GM18951 (cell line): ENCODE results near the gene P4HA2.

Experiments
- POLR2A ChIP-seq: IDR thresholded peaks from 4 replicates; pipeline ENCODE4 v1.6.1; 2011; ENCODE audit warnings: mild to moderate bottlenecking; ENCODE audit not compliant: insufficient read length, insufficient read depth; ENCODE audit errors: extremely low read depth
- in situ Hi-C: fragments of 300-500 bp; cut with MboI; formaldehyde crosslinking; loops from one replicate; pipeline ENCODE4 v1.12.0; 2022; ENCODE audit warnings: low sequenced_read_pairs, mixed read lengths, inconsistent platforms; ENCODE audit not compliant: unreplicated experiment

The P4HA2 gene

GRCh38 chr5:132232465-132232864, 4.8 kb upstream of the P4HA2 start:
- in situ Hi-C loops: loop anchor here (25.0 kb wide), 1 partner anchor 280 kb away; no protein-coding TSS in a partner anchor
- TF ChIP-seq POLR2A: no peak

GRCh38 chr5:132230871-132231270, 3.2 kb upstream of the P4HA2 start:
- in situ Hi-C loops: loop anchor here (25.0 kb wide), 1 partner anchor 281 kb away; no protein-coding TSS in a partner anchor

DNA sequence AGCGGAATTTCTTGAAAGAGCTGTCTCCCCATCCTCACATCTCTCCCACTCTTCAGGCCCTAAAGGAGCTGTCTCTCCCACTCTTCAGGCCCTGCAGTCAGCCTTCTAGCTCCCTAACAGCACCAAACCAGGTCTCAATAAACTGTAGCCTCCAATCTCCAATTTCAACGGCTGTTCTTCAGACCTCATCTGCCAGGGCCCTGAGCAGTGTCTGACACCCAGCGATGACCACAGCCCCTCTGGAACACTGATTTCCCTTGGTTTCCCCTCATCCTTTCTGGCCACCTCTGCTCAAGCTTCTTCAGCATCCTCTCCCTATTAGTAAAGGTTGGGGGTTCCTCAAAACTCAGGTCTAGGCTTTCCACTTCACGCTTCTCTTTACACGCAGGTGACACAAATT, 1.6 kb upstream of the P4HA2 start:
- in situ Hi-C loops: loop anchor here (25.0 kb wide), 1 partner anchor 283 kb away; no protein-coding TSS in a partner anchor
- no peak for TF ChIP-seq POLR2A

More at GRCh38 chr5:132230871-132231270, 3.2 kb upstream of the P4HA2 start:
- no peak for TF ChIP-seq POLR2A

DNA sequence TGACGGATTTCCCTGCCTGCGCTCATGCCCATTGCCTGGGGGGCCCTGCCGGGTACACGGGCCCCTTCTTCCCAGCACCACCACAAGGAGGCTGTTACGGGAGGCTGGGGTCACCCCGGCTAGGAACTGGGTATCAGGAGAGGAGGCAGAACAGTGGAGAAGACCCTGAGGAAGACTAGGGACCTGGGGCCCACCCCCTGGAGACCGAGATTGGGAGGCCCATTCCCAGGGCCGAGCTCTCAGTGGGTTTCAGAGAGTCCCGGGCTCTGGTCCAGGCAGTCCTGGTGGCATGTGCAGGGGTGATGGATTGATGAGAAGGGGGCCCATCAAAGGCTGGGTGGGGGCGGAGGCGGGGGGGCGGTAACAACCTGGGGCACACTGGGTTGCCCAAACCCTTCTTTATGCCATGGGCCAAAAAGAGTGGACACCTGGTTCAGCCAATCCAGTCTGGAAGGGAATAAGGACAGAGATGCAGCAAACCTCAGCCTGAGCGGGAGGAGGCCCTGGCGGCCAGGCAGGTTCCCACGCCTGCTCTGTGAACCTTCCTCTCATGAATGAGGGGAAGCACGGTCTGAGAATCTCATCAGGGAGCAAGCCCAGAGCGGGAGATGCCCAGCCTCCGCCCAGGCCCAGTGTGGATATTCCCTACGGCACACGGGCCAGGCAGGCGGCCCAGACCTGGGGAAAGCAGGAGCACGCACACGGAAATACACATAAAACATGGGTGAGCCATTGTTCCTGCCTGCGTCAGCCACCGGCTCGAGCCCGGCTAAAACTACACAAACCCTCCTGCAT, 785 bp upstream of the P4HA2 start:
- in situ Hi-C loops: loop anchor here (25.0 kb wide), 1 partner anchor 284 kb away; no protein-coding TSS in a partner anchor
- no peak for TF ChIP-seq POLR2A

- no peak for TF ChIP-seq POLR2A
- in situ Hi-C loops: loop anchor here (25.0 kb wide), 1 partner anchor 285 kb away; no protein-coding TSS in a partner anchor
These were observed 493 bp downstream of the P4HA2 start for GRCh38 chr5:132227235-132227484.

- TF ChIP-seq POLR2A: no peak
- in situ Hi-C loops: loop anchor here (25.0 kb wide), 1 partner anchor 286 kb away; no protein-coding TSS in a partner anchor
These were observed 978 bp downstream of the P4HA2 start for GRCh38 chr5:132226516-132227234.

DNA sequence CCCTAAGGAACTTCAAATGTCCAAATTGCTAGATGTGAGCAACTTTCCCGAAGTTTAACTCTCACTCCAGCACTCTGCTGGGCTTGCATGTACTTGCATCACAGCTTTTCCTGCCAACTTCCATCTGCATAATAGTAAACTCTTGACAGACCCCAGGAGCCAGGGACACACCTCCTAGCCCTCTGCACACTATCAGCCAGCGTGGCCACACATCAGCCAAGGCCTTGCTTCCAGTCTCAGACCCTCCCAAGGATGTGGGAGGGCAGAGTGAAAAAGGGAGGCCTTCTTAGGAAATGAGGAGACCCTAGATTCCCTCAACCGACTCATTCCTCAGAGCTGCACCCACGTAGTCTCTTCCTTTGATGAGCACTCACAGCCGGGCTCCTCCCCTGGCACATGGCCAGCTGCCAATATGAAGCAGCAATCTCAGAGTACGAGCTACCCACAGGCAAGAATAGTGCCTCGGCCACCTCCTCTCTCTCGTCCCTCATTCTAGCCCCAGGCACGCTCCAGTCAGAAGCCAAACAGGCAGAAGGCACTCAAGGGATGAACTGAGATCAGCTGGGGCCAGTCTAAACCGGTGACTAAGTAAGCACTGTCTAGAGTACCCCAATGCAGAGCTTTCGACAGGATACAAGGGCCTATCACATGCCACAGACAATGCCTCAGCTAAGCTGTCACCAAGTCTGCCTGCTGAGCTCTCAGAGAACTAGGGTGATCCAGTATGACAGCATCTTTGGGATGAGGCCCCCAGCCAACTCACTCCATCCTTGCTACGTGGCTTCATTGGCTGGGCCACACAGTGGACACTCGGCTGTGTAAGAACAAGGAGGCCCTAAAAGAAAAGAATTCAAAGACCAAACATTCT, 2.3 kb downstream of the P4HA2 start:
- TF ChIP-seq POLR2A: no peak
- in situ Hi-C loops: loop anchor here (25.0 kb wide), 1 partner anchor 287 kb away; no protein-coding TSS in a partner anchor

- no peak for TF ChIP-seq POLR2A
- in situ Hi-C loops: loop anchor here (25.0 kb wide), 1 partner anchor 288 kb away; no protein-coding TSS in a partner anchor
These were observed 2.9 kb downstream of the P4HA2 start for GRCh38 chr5:132224716-132225115.

- no peak for TF ChIP-seq POLR2A
- in situ Hi-C loops: no loop called here
These were observed 3.8 kb downstream of the P4HA2 start for GRCh38 chr5:132223861-132224260.

- TF ChIP-seq POLR2A: no peak
- in situ Hi-C loops: no loop called here
These were observed 5.0 kb downstream of the P4HA2 start for GRCh38 chr5:132222649-132223038.

- TF ChIP-seq POLR2A: no peak
- in situ Hi-C loops: no loop called here
These were observed 5.6 kb downstream of the P4HA2 start for GRCh38 chr5:132221781-132222648.

- TF ChIP-seq POLR2A: no peak
- in situ Hi-C loops: no loop called here
These were observed 7.2 kb downstream of the P4HA2 start for GRCh38 chr5:132220491-132220890.
